Gastroesophageal sphincter (tissue), 4 donors: ENCODE results near the gene CCN5. TPM values are rescaled to one million over a fixed set of nuclear protein-coding genes. Genes with fewer than 3 reads are reported as not detected.

Experiments
- ATAC-seq: fragments of 150-250 bp; one replicate; pipeline ENCODE4 v1.9.1; 2016; ENCODE audit warnings: mild to moderate bottlenecking, moderate library complexity
- H3K27ac ChIP-seq, 4 donors: fragments of 200-600 bp; sonication (generic) in 3 of 4; 1 replicate in 3 of 4; 2 replicates in 1 of 4; pipeline ENCODE4 v1.5.1; 2016 to 2019
- H3K27me3 ChIP-seq: fragments of 200-600 bp; sonication (generic); one replicate; pipeline ENCODE4 v1.5.1; 2019
- H3K36me3 ChIP-seq, 2 donors: fragments of 200-600 bp; sonication (generic); one replicate each; pipeline ENCODE4 v1.5.1; 2019; ENCODE audit warnings: control low read depth in 1 of 2
- H3K4me1 ChIP-seq, 3 donors: fragments of 200-600 bp; sonication (generic); 1 replicate in 2 of 3; 2 replicates in 1 of 3; pipeline ENCODE4 v1.5.1; 2016 to 2019; ENCODE audit warnings: control low read depth in 2 of 3
- H3K4me3 ChIP-seq, 2 donors: fragments of 200-600 bp; sonication (generic); one replicate each; pipeline ENCODE4 v1.5.1; 2019; ENCODE audit warnings: mild to moderate bottlenecking in 1 of 2, moderate library complexity in 1 of 2
- H3K9me3 ChIP-seq, 3 donors: fragments of 200-600 bp; sonication (generic); one replicate each; pipeline ENCODE4 v1.5.1; 2017 to 2019; ENCODE audit warnings: control low read depth in 2 of 3
- CTCF ChIP-seq, 4 experiments: fragments of 200-600 bp in 2 of 4; fragments of 450-650 bp in 2 of 4; sonication (generic) in 1 of 4; IDR thresholded peaks; one replicate each; pipeline ENCODE4 v1.5.1; 2017 to 2019; ENCODE audit warnings: antibody characterized with exemption in 4 of 4, mild to moderate bottlenecking in 2 of 4, moderate library complexity in 2 of 4
- EP300 ChIP-seq: sonication (generic); formaldehyde crosslinking; IDR thresholded peaks from one replicate; pipeline ENCODE4 v1.6.1; 2017; ENCODE audit warnings: antibody characterized with exemption, mild to moderate bottlenecking
- POLR2A ChIP-seq, 2 donors: fragments of 450-650 bp; IDR thresholded peaks; one replicate each; pipeline ENCODE4 v1.6.1; 2017; ENCODE audit warnings: antibody characterized with exemption in 2 of 2, mild to moderate bottlenecking in 2 of 2, moderate library complexity in 1 of 2
- POLR2AphosphoS5 ChIP-seq: sonication (generic); formaldehyde crosslinking; IDR thresholded peaks from one replicate; pipeline ENCODE4 v1.6.1; 2017; ENCODE audit warnings: antibody characterized with exemption
- WGBS, 2 donors: methylation state at CpG; one replicate each; pipeline ENCODE4 v1.1.5; 2018; ENCODE audit warnings: low coverage in 1 of 2; 5-methylcytosine and 5-hydroxymethylcytosine counted together
- total RNA-seq, 4 donors: library from RNA; depleted of rRNA; stranded (reverse); fragments of >200 nt; gene quantifications; one replicate each; pipeline ENCODE4 v1.1.0, GENCODE V29; 2016

The CCN5 gene
- total RNA-seq, 4 donors from 2014 or later: 52.9 to 359 (median 146) TPM

DNA sequence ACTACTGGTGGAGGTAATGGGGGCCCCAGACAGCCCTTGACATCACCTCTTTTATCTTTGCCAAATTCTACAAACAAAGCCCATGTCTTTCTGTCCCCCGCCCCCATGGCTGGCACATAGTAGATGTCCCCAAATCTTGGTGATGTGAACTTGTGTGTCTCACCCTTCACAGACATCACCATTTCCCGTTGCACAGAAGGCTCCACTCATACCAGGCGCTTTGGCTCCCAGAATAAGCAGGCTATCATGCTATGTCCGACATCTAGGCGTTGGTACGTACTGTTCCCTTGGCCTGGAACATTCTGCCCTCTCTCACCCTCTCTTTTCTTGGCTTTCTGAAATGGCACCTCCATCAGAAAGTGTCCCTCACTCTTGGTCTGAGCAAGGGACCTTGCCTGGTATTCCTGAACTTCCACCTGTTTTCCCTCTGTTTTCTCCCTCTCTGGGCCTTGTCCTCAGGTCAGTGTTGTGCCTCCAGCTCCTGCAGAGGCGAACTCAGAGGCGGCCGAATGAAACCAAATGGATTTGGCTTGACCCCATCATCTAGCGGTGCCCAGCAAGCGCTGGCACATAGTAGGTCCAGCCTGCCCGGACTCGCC lies 968 bp upstream of the CCN5 start:
- no peaks in the 10 kb centered on the region for H3K27me3 ChIP-seq
- WGBS, 2 donors: 53 to 54% methylated on average over 3 to 9 of the region's 13 CpGs
- H3K4me1 ChIP-seq: peaks cover 3 to 63% (median 16%) of the 10 kb centered on the region in 3 donors
- TF ChIP-seq POLR2A (IDR thresholded peaks at IDR 0.05): no peak
- TF ChIP-seq CTCF (IDR thresholded peaks at IDR 0.05): no peak
- peak; percentile 92 for TF ChIP-seq POLR2AphosphoS5
- H3K27ac ChIP-seq: peak overlapping the region; percentile 57 to 83 (median 82)
- no peaks in the 10 kb centered on the region for H3K9me3 ChIP-seq
- peak overlapping the region in 1 of 2 donors; percentile 48 for H3K4me3 ChIP-seq
- ATAC-seq: peak; percentile 75
- H3K36me3 ChIP-seq: no peaks in the 10 kb centered on the region

DNA sequence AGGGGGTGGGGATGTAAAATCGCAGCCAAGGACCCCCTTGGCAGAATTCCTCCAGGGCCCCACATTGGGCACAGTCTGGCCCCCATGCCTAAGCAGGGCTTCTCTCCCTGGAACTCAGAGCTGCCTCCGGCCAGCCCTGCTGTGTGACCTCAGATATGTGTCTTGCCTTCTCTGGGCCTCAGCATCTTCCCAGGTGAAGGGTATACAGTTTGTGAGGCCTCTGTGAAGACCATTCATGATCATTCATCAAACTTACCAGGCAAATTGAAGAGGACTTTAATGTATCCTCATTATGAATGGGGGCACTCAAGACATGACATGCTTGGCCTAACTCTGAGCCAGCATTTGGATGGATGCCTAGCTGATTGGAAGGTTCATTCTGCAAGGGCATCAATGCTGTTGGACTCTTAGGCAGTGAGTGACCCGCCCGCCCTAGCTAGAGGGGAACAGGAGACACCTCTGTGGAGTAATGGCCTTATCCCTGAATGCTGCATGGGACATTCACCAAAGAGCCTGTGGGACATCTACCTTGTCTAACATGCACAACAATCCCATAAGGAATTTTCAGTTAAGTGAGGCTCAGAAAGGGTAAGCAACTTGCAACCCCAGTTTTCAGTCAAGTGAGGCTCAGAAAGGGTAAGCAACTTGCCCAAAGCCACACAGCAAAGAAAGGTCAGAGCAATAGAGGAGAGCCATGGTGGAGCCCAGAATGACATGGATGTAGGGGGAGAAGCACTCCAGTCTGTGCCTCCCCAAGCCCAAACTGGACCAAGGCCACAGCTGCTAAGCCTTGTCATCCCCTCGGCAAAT lies 535 bp downstream of the CCN5 start:
- no peak for ATAC-seq
- Histone ChIP-seq H3K4me3 (peak overlapping the region; percentile 20 to 48), H3K36me3 (no peaks in the 10 kb centered on the region), H3K9me3 (no peaks in the 10 kb centered on the region), H3K27ac (peak overlapping the region; percentile 25 to 83 (median 82)), H3K27me3 (no peaks in the 10 kb centered on the region), H3K4me1 (peaks cover 3 to 78% (median 28%) of the 10 kb centered on the region in 3 donors)
- WGBS, 2 donors: 71% methylated on average over 1 of the region's 5 CpGs; no CpG with 5 or more reads in 1 of the 2 donors
- TF ChIP-seq CTCF (IDR thresholded peaks at IDR 0.05) (no peak), EP300 (no peak), POLR2AphosphoS5 (no peak), POLR2A (IDR thresholded peaks at IDR 0.05) (no peak)

GRCh38 chr20:44716309-44717106 lies 1.3 kb downstream of the CCN5 start:
- peak overlapping the region; percentile 25 to 83 (median 82) for H3K27ac ChIP-seq
- TF ChIP-seq POLR2AphosphoS5 (no peak), EP300 (no peak), POLR2A (IDR thresholded peaks at IDR 0.05) (no peak), CTCF (IDR thresholded peaks at IDR 0.05) (no peak)
- H3K4me3 ChIP-seq: peak overlapping the region; percentile 20 to 48

GRCh38 chr20:44717986-44718385 lies 2.8 kb downstream of the CCN5 start:
- Histone ChIP-seq H3K36me3 (no peaks in the 10 kb centered on the region), H3K4me1 (peaks cover 3 to 87% (median 31%) of the 10 kb centered on the region in 3 donors), H3K9me3 (no peaks in the 10 kb centered on the region), H3K27ac (peak overlapping the region in 3 of 4 donors; percentile 82 to 87 (median 83)), H3K27me3 (no peaks in the 10 kb centered on the region), H3K4me3 (peak overlapping the region in 1 of 2 donors; percentile 48)
- 81 to 85% methylated on average over 4 of the region's 10 CpGs for WGBS, 2 donors
- peak in 2 of 4 experiments; percentile 44 to 51 for TF ChIP-seq CTCF (IDR thresholded peaks at IDR 0.05)
- no peak for TF ChIP-seq POLR2AphosphoS5
- TF ChIP-seq POLR2A (IDR thresholded peaks at IDR 0.05): no peak
- no peak for TF ChIP-seq EP300
- no peak for ATAC-seq

More at GRCh38 chr20:44716309-44717106, 1.3 kb downstream of the CCN5 start:
- Histone ChIP-seq H3K9me3 (no peaks in the 10 kb centered on the region), H3K36me3 (no peaks in the 10 kb centered on the region), H3K4me1 (peaks cover 3 to 86% (median 31%) of the 10 kb centered on the region in 3 donors), H3K27me3 (no peaks in the 10 kb centered on the region)
- 81% methylated on average over 6 of the region's 13 CpGs; no CpG with 5 or more reads in 1 of the 2 donors for WGBS, 2 donors
- no peak for ATAC-seq
